Forelimb muscle (tissue), 1 donor: ENCODE results near the gene DLEU7. TPM values are rescaled to one million over a fixed set of nuclear protein-coding genes. Genes with fewer than 3 reads are reported as not detected.

Source experiments
- DNase-seq: peaks from one replicate; pipeline ENCODE4 v3.0.0-alpha.2; 2013; ENCODE audit warnings: low read depth
- polyA plus RNA-seq: library from polyadenylated mRNA; unstranded; fragments of 120-200 nt; gene quantifications from one replicate; pipeline ENCODE4 v1.2.1, GENCODE V29; 2013; ENCODE audit not compliant: insufficient read length

The DLEU7 gene
- 0.16 TPM for polyA plus RNA-seq

GRCh38 chr13:50843257-50844083 is at the start of gene DLEU7:
Gene DLEU7 (minus strand): TSS chr13:50843692. CDS start chr13:50843646, 46 bp downstream.
- no peak for DNase-seq

GRCh38 chr13:50892210-50892944 is 48.9 kb upstream of the DLEU7 start:
- no peak for DNase-seq

GRCh38 chr13:50891206-50891605 is 47.7 kb upstream of the DLEU7 start:
- DNase-seq: no peak

GRCh38 chr13:50889317-50889716 is 45.8 kb upstream of the DLEU7 start:
- no peak for DNase-seq

GRCh38 chr13:50888362-50888761 is 44.9 kb upstream of the DLEU7 start:
- DNase-seq: no peak

- no peak for DNase-seq
Observed at GRCh38 chr13:50887151-50887550, 43.7 kb upstream of the DLEU7 start.

- DNase-seq: no peak
Observed at GRCh38 chr13:50884265-50884664, 40.8 kb upstream of the DLEU7 start.

- no peak for DNase-seq
Observed at GRCh38 chr13:50883728-50884127, 40.2 kb upstream of the DLEU7 start.

- no peak for DNase-seq
Observed at GRCh38 chr13:50882816-50883435, 39.4 kb upstream of the DLEU7 start.

GRCh38 chr13:50873991-50874390 is 30.5 kb upstream of the DLEU7 start:
- no peak for DNase-seq

- no peak for DNase-seq
Observed at GRCh38 chr13:50873467-50873866, 30.0 kb upstream of the DLEU7 start.

- no peak for DNase-seq
Observed at GRCh38 chr13:50871405-50871804, 27.9 kb upstream of the DLEU7 start.

GRCh38 chr13:50867637-50867945 is 24.1 kb upstream of the DLEU7 start:
- DNase-seq: no peak

- DNase-seq: no peak
Observed at GRCh38 chr13:50866817-50867636, 23.5 kb upstream of the DLEU7 start.

- no peak for DNase-seq
Observed at GRCh38 chr13:50864492-50864891, 21.0 kb upstream of the DLEU7 start.

- no peak for DNase-seq
Observed at GRCh38 chr13:50855681-50856080, 12.2 kb upstream of the DLEU7 start.

- DNase-seq: no peak
Observed at GRCh38 chr13:50850445-50850844, 7.0 kb upstream of the DLEU7 start.

- DNase-seq: no peak
Observed at GRCh38 chr13:50847501-50847900, 4.0 kb upstream of the DLEU7 start.

- no peak for DNase-seq
Observed at GRCh38 chr13:50846861-50847475, 3.5 kb upstream of the DLEU7 start.

- DNase-seq: no peak
Observed at GRCh38 chr13:50845211-50845610, 1.7 kb upstream of the DLEU7 start.

- no peak for DNase-seq
Observed at GRCh38 chr13:50844084-50844875, 788 bp upstream of the DLEU7 start.
